HCT116 (cell line): ENCODE results near the gene ARID4A. TPM values are rescaled to one million over a fixed set of nuclear protein-coding genes. Genes with fewer than 3 reads are reported as not detected.

ENCODE experiments used
- ATAC-seq: fragments of 200-7000 bp; cut with Tn5 transposase; 2 replicates; pipeline ENCODE4 v1.9.1; 2020; ENCODE audit warnings: mild to moderate bottlenecking, moderate library complexity
- BruUV-seq: library from RNA; stranded (reverse); fragments of 400-500 nt; replicated peaks from 2 replicates; lab custom pipeline; 2021; lab: Mats Ljungman, UMichigan
- CTCF ChIA-PET: fragments of 300-600 bp; sonication (Branson Sonifier 250); formaldehyde crosslinking; loops from one replicate; lab custom pipeline; 2021; ENCODE audit warnings: antibody characterized with exemption; lab: Charles Lee
- POLR2A ChIA-PET: fragments of 300-600, 350-600 bp; sonication (Branson Sonifier 250); formaldehyde crosslinking; loops from one replicate; lab custom pipeline; 2021; ENCODE audit warnings: antibody characterized with exemption; lab: Charles Lee
- RAD21 ChIA-PET, 2 experiments: fragments of 300-600 bp; sonication (Branson Sonifier 250); formaldehyde crosslinking; loops; one replicate each; lab custom pipeline; 2023; ENCODE audit warnings: low total read pairs in 2 of 2; ENCODE audit not compliant: uncharacterized antibody in 2 of 2, unreplicated experiment in 2 of 2, low non-redundant PET in 1 of 2; lab: Charles Lee
- DNase-seq: peaks from one replicate; pipeline ENCODE4 v3.0.0-alpha.2; 2010; ENCODE audit warnings: low read depth, low spot score
- H2AFZ ChIP-seq: fragments of 200-600 bp; shearing (Covaris generic), sonication (generic); 2 replicates; pipeline ENCODE4 v1.6.1; 2017; ENCODE audit warnings: low read depth, mixed run types, mixed read lengths, antibody characterized with exemption, low read length; ENCODE audit not compliant: poor library complexity, severe bottlenecking
- H3K27ac ChIP-seq: 2 replicates; pipeline ENCODE4 v1.5.1; 2012; ENCODE audit warnings: low read depth, low read length
- H3K27me3 ChIP-seq: fragments of 200-600 bp; sonication (generic); 2 replicates; pipeline ENCODE4 v1.6.1; 2016; ENCODE audit warnings: mixed run types, low read length, mixed read lengths; ENCODE audit not compliant: insufficient read depth
- H3K36me3 ChIP-seq, 2 experiments: fragments of 200-500 bp in 1 of 2; fragments of 200-600 bp in 1 of 2; sonication (Bioruptor generic) in 1 of 2; sonication (generic) in 1 of 2; 2 replicates each; pipeline versions ENCODE4 v1.5.1 to v1.6.1; 2014 to 2016; ENCODE audit warnings: low read length in 2 of 2, inconsistent platforms in 1 of 2, mixed read lengths in 1 of 2, mixed run types in 1 of 2; ENCODE audit not compliant: insufficient read depth in 2 of 2, control insufficient read depth in 1 of 2
- H3K4me1 ChIP-seq, 2 experiments: fragments of 200-600 bp in 1 of 2; sonication (generic) in 1 of 2; 2 replicates each; pipeline versions ENCODE4 v1.5.1 to v1.6.1; 2012 to 2017; ENCODE audit warnings: low read length in 2 of 2, inconsistent platforms in 1 of 2, mild to moderate bottlenecking in 1 of 2, mixed read lengths in 1 of 2, mixed run types in 1 of 2, moderate library complexity in 1 of 2; ENCODE audit not compliant: insufficient read depth in 2 of 2, control insufficient read depth in 1 of 2
- H3K4me2 ChIP-seq: fragments of 200-600 bp; sonication (generic); 2 replicates; pipeline ENCODE4 v1.6.1; 2017; ENCODE audit warnings: mixed run types, low read length, mixed read lengths
- H3K4me3 ChIP-seq, 2 experiments: fragments of 200-600 bp in 1 of 2; sonication (generic) in 1 of 2; replicated peaks in 1 of 2; 2 replicates each; pipeline ENCODE4 v1.5.1; 2011 to 2016; ENCODE audit warnings: low read length in 2 of 2, control low read depth in 1 of 2, low read depth in 1 of 2, mild to moderate bottlenecking in 1 of 2, mixed read lengths in 1 of 2, mixed run types in 1 of 2
- H3K79me2 ChIP-seq: fragments of 200-600 bp; sonication (generic); 2 replicates; pipeline ENCODE4 v1.6.1; 2017; ENCODE audit warnings: mild to moderate bottlenecking, mixed run types, low read length, moderate library complexity, mixed read lengths; ENCODE audit not compliant: insufficient read depth
- H3K9ac ChIP-seq: fragments of 200-600 bp; sonication (generic); 2 replicates; pipeline ENCODE4 v1.6.1; 2016; ENCODE audit warnings: low read length, mixed read lengths
- H3K9me2 ChIP-seq: fragments of 200-600 bp; sonication (generic), shearing (Covaris generic); 2 replicates; pipeline ENCODE4 v1.6.1; 2017; ENCODE audit warnings: mixed run types, mild to moderate bottlenecking, moderate library complexity; ENCODE audit not compliant: insufficient read depth
- H3K9me3 ChIP-seq, 2 experiments: fragments of 200-500 bp in 1 of 2; fragments of 200-600 bp in 1 of 2; sonication (Bioruptor generic) in 1 of 2; sonication (generic) in 1 of 2; 2 replicates each; pipeline ENCODE4 v1.6.1; 2014 to 2017; ENCODE audit warnings: low read length in 2 of 2, mixed read lengths in 2 of 2, inconsistent platforms in 1 of 2, low read depth in 1 of 2, mild to moderate bottlenecking in 1 of 2, mixed run types in 1 of 2, moderate library complexity in 1 of 2; ENCODE audit not compliant: control insufficient read depth in 1 of 2, insufficient read depth in 1 of 2
- H4K20me1 ChIP-seq: fragments of 200-600 bp; sonication (generic), shearing (Covaris generic); 2 replicates; pipeline ENCODE4 v1.6.1; 2017; ENCODE audit warnings: mixed run types, mild to moderate bottlenecking, moderate library complexity; ENCODE audit not compliant: insufficient read depth
- CBX3 ChIP-seq: IDR thresholded peaks from 2 replicates; pipeline ENCODE4 v1.6.1; 2012; ENCODE audit warnings: low read depth
- EGR1 ChIP-seq: IDR thresholded peaks from 2 replicates; pipeline ENCODE4 v1.6.1; 2012; ENCODE audit warnings: low read depth
- EZH2phosphoT487 ChIP-seq: fragments of 200-600 bp; IDR thresholded peaks from 2 replicates; pipeline ENCODE4 v1.6.1; 2018; ENCODE audit warnings: antibody characterized with exemption, borderline replicate concordance
- POLR2A ChIP-seq: IDR thresholded peaks from 2 replicates; pipeline ENCODE4 v1.7.0; 2011; ENCODE audit warnings: borderline replicate concordance; ENCODE audit not compliant: insufficient read depth, insufficient read length; ENCODE audit errors: extremely low read depth
- POLR2AphosphoS5 ChIP-seq: IDR thresholded peaks from 2 replicates; pipeline ENCODE4 v1.6.1; 2011; ENCODE audit warnings: mild to moderate bottlenecking, low read depth, low read length, moderate library complexity
- RAD21 ChIP-seq: IDR thresholded peaks from 2 replicates; pipeline ENCODE4 v1.6.1; 2012; ENCODE audit warnings: low read depth, mild to moderate bottlenecking
- SP1 ChIP-seq: IDR thresholded peaks from 2 replicates; pipeline ENCODE4 v1.6.1; 2012; ENCODE audit warnings: low read depth
- SRF ChIP-seq: IDR thresholded peaks from 2 replicates; pipeline ENCODE4 v1.6.1; 2012; ENCODE audit warnings: low read depth
- intact Hi-C: fragments of 100-400 bp; cut with micrococcal nuclease; formaldehyde crosslinking; loops from 2 replicates; pipeline ENCODE4 v1.10.0; 2022
- total RNA-seq: library from RNA; stranded (reverse); gene quantifications from one replicate; pipeline ENCODE4 v1.2.1, GENCODE V29; 2021; ENCODE audit not compliant: unreplicated experiment
- TF ChIP-seq, protein P1 (sequence below): IDR thresholded peaks from 2 replicates; pipeline ENCODE4 v1.6.1; 2011; ENCODE audit warnings: mild to moderate bottlenecking, low read length, moderate library complexity; ENCODE audit not compliant: insufficient replicate concordance; ENCODE audit errors: extremely low read depth
- TF ChIP-seq, protein P2 (sequence below), 3 experiments: fragments of 200-600 bp in 1 of 3; sonication (generic) in 1 of 3; IDR thresholded peaks in 2 of 3; conservative IDR thresholded peaks in 1 of 3; 2 replicates each; pipeline ENCODE4 v1.5.1; 2012 to 2017; ENCODE audit warnings: low read depth in 2 of 3, low read length in 2 of 3, antibody characterized with exemption in 1 of 3, borderline replicate concordance in 1 of 3, control low read depth in 1 of 3, mild to moderate bottlenecking in 1 of 3, mixed read lengths in 1 of 3, mixed run types in 1 of 3, moderate library complexity in 1 of 3; ENCODE audit not compliant: insufficient read depth in 1 of 3
- TF ChIP-seq, protein P3 (sequence below): IDR thresholded peaks from 2 replicates; pipeline ENCODE4 v1.6.1; 2012; ENCODE audit warnings: low read depth
- TF ChIP-seq, protein P4 (sequence below): IDR thresholded peaks from 2 replicates; pipeline ENCODE4 v1.6.1; 2012

ARID4A gene
- total RNA-seq, 1 experiment from 2014 or later = 13.9 TPM

DNA sequence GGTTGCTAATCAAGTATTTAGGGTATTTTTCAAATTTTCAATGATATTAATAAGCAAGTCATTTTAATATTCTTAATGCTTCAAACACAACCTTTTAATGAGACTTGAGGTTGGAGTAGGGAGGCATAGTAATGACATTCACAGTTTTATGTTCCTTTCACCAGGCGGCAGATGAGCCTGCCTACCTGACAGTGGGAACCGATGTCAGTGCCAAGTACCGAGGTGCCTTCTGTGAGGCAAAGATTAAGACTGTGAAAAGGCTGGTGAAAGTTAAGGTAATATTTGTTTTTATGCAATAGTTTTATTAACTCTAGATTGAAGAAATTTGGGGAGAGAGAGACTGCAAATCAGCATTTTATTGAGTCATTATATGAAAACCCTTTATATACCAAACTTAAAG, 3.1 kb downstream of the ARID4A start (continued):
- TF ChIP-seq, protein P1, sequence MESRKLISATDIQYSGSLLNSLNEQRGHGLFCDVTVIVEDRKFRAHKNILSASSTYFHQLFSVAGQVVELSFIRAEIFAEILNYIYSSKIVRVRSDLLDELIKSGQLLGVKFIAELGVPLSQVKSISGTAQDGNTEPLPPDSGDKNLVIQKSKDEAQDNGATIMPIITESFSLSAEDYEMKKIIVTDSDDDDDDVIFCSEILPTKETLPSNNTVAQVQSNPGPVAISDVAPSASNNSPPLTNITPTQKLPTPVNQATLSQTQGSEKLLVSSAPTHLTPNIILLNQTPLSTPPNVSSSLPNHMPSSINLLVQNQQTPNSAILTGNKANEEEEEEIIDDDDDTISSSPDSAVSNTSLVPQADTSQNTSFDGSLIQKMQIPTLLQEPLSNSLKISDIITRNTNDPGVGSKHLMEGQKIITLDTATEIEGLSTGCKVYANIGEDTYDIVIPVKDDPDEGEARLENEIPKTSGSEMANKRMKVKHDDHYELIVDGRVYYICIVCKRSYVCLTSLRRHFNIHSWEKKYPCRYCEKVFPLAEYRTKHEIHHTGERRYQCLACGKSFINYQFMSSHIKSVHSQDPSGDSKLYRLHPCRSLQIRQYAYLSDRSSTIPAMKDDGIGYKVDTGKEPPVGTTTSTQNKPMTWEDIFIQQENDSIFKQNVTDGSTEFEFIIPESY = no peak
- TF ChIP-seq, all 23 proteins: peak for 0

DNA sequence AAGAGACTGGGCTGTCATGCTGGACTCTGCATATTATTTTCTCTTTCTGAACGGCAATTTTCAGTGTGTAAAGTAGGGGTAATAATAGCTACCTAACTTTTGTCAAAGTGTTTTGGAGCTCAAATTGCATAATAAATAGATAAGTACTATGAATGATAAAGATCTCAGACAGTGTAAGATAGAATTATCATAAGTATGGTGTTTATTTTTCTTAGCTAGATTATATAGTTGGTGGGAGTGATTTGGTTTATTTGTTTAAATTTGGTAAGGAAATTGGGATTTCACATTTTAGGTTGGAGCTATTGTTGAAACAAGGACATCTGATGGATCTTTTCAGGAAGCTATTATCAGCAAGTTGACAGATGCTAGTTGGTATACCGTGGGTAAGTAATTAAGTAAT, 7.4 kb downstream of the ARID4A start:
- POLR2A ChIA-PET = no interaction called here
- intact Hi-C loops = no loop called here
- peaks cover 0 to 8% of the 10 kb centered on the region in 2 experiments; a peak in 2 of 4 replicates for H3K36me3 ChIP-seq

More for the DNA sequence above, 7.4 kb downstream of the ARID4A start:
- Histone ChIP-seq H3K4me2 (no peak overlapping the region), H3K9ac (no peak overlapping the region), H3K4me3 (no peak overlapping the region), H2AFZ (no peak overlapping the region), H3K9me3 (no peaks in the 10 kb centered on the region), H3K79me2 (no peaks in the 10 kb centered on the region; the same call in 1 of the 2 replicates), H3K9me2 (no peaks in the 10 kb centered on the region), H4K20me1 (no peaks in the 10 kb centered on the region), H3K4me1 (no peaks in the 10 kb centered on the region), H3K27ac (no peak overlapping the region), H3K27me3 (no peaks in the 10 kb centered on the region)
- no TSS peak for BruUV-seq
- ATAC-seq (no peak), DNase-seq (no peak)
- RAD21 ChIA-PET = no interaction called here
- TF ChIP-seq, protein P2, sequence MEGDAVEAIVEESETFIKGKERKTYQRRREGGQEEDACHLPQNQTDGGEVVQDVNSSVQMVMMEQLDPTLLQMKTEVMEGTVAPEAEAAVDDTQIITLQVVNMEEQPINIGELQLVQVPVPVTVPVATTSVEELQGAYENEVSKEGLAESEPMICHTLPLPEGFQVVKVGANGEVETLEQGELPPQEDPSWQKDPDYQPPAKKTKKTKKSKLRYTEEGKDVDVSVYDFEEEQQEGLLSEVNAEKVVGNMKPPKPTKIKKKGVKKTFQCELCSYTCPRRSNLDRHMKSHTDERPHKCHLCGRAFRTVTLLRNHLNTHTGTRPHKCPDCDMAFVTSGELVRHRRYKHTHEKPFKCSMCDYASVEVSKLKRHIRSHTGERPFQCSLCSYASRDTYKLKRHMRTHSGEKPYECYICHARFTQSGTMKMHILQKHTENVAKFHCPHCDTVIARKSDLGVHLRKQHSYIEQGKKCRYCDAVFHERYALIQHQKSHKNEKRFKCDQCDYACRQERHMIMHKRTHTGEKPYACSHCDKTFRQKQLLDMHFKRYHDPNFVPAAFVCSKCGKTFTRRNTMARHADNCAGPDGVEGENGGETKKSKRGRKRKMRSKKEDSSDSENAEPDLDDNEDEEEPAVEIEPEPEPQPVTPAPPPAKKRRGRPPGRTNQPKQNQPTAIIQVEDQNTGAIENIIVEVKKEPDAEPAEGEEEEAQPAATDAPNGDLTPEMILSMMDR (IDR thresholded peaks at IDR 0.05 in 2 of 3, conservative IDR thresholded peaks at IDR 0.05 in 1 of 3; ENCODE audit: borderline replicate concordance in 1 of 3, insufficient read depth in 1 of 3, low read depth in 2 of 3, low read length in 2 of 3) = no peak
- TF ChIP-seq POLR2AphosphoS5 = no peak
- TF ChIP-seq POLR2A = no peak
- no peak for TF ChIP-seq EGR1
- TF ChIP-seq, protein P1 = no peak
- TF ChIP-seq, protein P3, sequence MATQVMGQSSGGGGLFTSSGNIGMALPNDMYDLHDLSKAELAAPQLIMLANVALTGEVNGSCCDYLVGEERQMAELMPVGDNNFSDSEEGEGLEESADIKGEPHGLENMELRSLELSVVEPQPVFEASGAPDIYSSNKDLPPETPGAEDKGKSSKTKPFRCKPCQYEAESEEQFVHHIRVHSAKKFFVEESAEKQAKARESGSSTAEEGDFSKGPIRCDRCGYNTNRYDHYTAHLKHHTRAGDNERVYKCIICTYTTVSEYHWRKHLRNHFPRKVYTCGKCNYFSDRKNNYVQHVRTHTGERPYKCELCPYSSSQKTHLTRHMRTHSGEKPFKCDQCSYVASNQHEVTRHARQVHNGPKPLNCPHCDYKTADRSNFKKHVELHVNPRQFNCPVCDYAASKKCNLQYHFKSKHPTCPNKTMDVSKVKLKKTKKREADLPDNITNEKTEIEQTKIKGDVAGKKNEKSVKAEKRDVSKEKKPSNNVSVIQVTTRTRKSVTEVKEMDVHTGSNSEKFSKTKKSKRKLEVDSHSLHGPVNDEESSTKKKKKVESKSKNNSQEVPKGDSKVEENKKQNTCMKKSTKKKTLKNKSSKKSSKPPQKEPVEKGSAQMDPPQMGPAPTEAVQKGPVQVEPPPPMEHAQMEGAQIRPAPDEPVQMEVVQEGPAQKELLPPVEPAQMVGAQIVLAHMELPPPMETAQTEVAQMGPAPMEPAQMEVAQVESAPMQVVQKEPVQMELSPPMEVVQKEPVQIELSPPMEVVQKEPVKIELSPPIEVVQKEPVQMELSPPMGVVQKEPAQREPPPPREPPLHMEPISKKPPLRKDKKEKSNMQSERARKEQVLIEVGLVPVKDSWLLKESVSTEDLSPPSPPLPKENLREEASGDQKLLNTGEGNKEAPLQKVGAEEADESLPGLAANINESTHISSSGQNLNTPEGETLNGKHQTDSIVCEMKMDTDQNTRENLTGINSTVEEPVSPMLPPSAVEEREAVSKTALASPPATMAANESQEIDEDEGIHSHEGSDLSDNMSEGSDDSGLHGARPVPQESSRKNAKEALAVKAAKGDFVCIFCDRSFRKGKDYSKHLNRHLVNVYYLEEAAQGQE = no peak
- no peak for TF ChIP-seq EZH2phosphoT487
- no peak for TF ChIP-seq SP1
- TF ChIP-seq CBX3 = no peak
- TF ChIP-seq, protein P4, sequence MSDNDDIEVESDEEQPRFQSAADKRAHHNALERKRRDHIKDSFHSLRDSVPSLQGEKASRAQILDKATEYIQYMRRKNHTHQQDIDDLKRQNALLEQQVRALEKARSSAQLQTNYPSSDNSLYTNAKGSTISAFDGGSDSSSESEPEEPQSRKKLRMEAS = no peak
- no peak for TF ChIP-seq SRF
- no peak for TF ChIP-seq RAD21
- CTCF ChIA-PET = no interaction called here
